Ishikawa (cell line): Measurements from ENCODE around the gene TRIM67.

ENCODE experiments used
- CEBPB ChIP-seq: IDR thresholded peaks from 2 replicates; pipeline ENCODE4 v1.6.1; 2012
- CREB1 ChIP-seq: IDR thresholded peaks from 2 replicates; pipeline ENCODE4 v1.6.1; 2012; ENCODE audit warnings: low read depth
- EGR1 ChIP-seq: IDR thresholded peaks from 2 replicates; pipeline ENCODE4 v1.6.1; 2012
- EP300 ChIP-seq: IDR thresholded peaks from 2 replicates; pipeline ENCODE4 v1.6.1; 2012; ENCODE audit warnings: borderline replicate concordance
- FOXM1 ChIP-seq: IDR thresholded peaks from 2 replicates; pipeline ENCODE4 v1.6.1; 2012; ENCODE audit warnings: low read depth, borderline replicate concordance
- NFIC ChIP-seq: IDR thresholded peaks from 2 replicates; pipeline ENCODE4 v1.6.1; 2012
- RAD21 ChIP-seq: IDR thresholded peaks from 2 replicates; pipeline ENCODE4 v1.6.1; 2012; ENCODE audit warnings: low read depth
- REST ChIP-seq: IDR thresholded peaks from 2 replicates; pipeline ENCODE4 v1.6.1; 2012; ENCODE audit warnings: low read depth, mild to moderate bottlenecking
- TAF1 ChIP-seq: IDR thresholded peaks from 2 replicates; pipeline ENCODE4 v1.6.1; 2012; ENCODE audit warnings: low read depth, mild to moderate bottlenecking
- TCF12 ChIP-seq: IDR thresholded peaks from 2 replicates; pipeline ENCODE4 v1.6.1; 2012; ENCODE audit warnings: low read depth
- TEAD4 ChIP-seq: IDR thresholded peaks from 2 replicates; pipeline ENCODE4 v1.6.1; 2012
- YY1 ChIP-seq: IDR thresholded peaks from 2 replicates; pipeline ENCODE4 v1.6.1; 2012; ENCODE audit warnings: low read depth
- ZBTB7A ChIP-seq: IDR thresholded peaks from 2 replicates; pipeline ENCODE4 v1.6.1; 2012; ENCODE audit warnings: low read depth
- TF ChIP-seq, protein P1 (sequence below): IDR thresholded peaks from 2 replicates; pipeline ENCODE4 v1.6.1; 2012
- TF ChIP-seq, protein P2 (sequence below): IDR thresholded peaks from 2 replicates; pipeline ENCODE4 v1.6.1; 2012

Gene TRIM67

DNA sequence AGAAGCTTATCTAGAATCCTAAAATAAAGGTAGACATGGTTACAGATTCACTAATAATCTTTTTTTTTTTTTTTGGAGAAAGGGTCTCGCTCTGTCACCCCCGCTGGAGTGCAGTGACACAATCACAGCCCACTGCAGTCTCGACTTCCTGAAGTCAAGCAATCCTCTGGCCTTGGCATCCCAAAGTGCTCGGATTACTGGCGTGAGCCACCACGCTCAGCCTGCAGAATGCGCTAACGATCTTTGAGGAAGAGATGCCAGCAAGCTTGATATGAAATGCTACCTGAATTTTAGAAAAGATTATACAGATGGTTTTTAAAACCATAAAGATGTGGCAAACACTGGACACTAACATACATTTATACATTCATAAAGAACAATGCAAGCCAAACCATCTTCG, 75.1 kb downstream of the TRIM67 start:
- TF ChIP-seq, protein P1, sequence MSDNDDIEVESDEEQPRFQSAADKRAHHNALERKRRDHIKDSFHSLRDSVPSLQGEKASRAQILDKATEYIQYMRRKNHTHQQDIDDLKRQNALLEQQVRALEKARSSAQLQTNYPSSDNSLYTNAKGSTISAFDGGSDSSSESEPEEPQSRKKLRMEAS, result no peak
- no peak for TF ChIP-seq TCF12
- TF ChIP-seq TEAD4, result no peak
- no peak for TF ChIP-seq NFIC
- TF ChIP-seq RAD21, result no peak
- no peak for TF ChIP-seq REST
- no peak for TF ChIP-seq FOXM1
- no peak for TF ChIP-seq EGR1
- no peak for TF ChIP-seq EP300
- no peak for TF ChIP-seq TAF1
- no peak for TF ChIP-seq CREB1
- TF ChIP-seq, protein P2, sequence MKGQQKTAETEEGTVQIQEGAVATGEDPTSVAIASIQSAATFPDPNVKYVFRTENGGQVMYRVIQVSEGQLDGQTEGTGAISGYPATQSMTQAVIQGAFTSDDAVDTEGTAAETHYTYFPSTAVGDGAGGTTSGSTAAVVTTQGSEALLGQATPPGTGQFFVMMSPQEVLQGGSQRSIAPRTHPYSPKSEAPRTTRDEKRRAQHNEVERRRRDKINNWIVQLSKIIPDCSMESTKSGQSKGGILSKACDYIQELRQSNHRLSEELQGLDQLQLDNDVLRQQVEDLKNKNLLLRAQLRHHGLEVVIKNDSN, result no peak
- TF ChIP-seq ZBTB7A, result no peak
- no peak for TF ChIP-seq YY1
- TF ChIP-seq CEBPB, result no peak

DNA sequence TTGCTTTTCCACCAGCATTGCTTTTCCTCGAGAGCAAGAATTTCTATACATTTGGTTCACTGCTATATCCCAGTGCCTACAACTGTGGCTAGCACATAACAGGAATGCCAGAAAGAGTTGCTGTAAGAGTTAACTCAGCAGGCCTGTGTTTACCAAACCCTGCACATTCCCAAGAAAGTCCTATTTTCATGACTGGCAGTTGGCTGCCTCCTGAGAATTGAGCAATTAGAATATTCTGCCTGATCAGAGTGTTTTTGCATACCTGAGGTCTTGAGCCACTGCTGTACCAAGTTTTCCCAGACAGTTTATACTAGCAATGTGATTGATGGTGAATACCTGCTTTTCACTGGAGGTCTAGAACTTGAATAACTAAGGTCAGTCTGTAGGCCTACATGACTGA, 76.4 kb downstream of the TRIM67 start:
- TF ChIP-seq TCF12, result no peak
- no peak for TF ChIP-seq YY1

- TF ChIP-seq YY1 (no peak), CEBPB (no peak), RAD21 (no peak), TEAD4 (no peak), ZBTB7A (no peak), NFIC (no peak), CREB1 (no peak)
- TF ChIP-seq, protein P1, result no peak
Measured at GRCh38 chr1:231240531-231240882, 78.6 kb downstream of the TRIM67 start.

DNA sequence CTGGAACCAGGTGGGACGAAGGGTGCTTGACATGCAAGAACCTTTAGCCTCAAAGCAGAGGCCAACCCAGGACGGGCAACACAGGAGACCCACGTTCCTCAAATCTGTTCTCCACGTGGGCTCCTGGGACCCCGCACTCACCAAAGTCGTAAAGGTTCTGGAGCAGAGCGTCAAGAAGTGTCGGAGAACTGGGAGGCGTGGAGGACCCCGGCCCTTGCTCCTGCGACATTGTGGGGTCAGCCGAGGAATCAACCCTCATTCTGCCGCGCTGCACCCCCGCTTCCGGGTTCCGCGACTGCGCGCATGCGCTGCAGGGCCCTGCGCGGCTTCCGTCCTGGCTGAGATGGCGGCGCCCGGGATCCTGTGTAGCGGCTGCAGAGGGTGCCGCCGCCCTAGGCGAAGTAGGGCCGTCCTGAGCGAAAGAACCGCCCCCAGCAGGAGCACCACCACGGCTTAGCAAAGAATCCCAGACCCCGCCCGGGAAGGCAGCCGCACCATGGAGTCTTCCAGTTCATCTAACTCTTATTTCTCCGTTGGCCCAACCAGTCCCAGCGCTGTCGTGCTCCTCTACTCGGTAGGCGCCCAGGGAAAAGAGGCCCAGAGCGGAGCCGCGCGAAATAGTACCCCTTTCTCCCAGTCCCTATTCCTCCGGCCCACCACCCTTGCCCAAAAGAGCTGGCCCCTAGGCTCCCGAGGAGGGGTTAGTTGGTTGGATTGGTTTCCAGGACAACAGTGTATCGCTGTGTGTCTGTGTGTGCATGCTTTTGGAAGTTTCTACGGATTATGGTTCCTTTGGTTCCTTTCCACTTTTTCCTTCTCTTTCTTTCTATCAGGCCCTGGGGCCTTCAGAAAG, 79.3 kb downstream of the TRIM67 start, which contains the start of gene GNPAT:
TSS of gene GNPAT (plus strand) at position 330 of the 853 bp plus-strand sequence. CDS start at position 497, 167 bp downstream.
- TF ChIP-seq ZBTB7A (no peak), FOXM1 (no peak), CEBPB (no peak), TEAD4 (no peak), TAF1 (peak; percentile 98), EP300 (peak; percentile 30; the same call in 1 of the 2 replicates), RAD21 (no peak), TCF12 (peak; percentile 63; the same call in 1 of the 2 replicates), CREB1 (no peak), EGR1 (peak; percentile 84), NFIC (no peak), YY1 (peak; percentile 95), REST (peak; percentile 33; the same call in 1 of the 2 replicates)
- TF ChIP-seq, protein P1, result peak; percentile 87
- TF ChIP-seq, protein P2, result peak; percentile 20; the same call in 1 of the 2 replicates

GRCh38 chr1:231241750-231242149, 79.9 kb downstream of the TRIM67 start:
- TF ChIP-seq CEBPB, result no peak
- TF ChIP-seq TCF12, result no peak
- TF ChIP-seq NFIC, result no peak; the same call in 1 of the 2 replicates
- TF ChIP-seq RAD21, result no peak
- no peak for TF ChIP-seq TAF1
- TF ChIP-seq REST, result no peak
- no peak for TF ChIP-seq CREB1
- no peak for TF ChIP-seq TEAD4
- TF ChIP-seq, protein P1, result no peak
- TF ChIP-seq ZBTB7A, result no peak
- no peak for TF ChIP-seq EGR1
- TF ChIP-seq FOXM1, result no peak
- TF ChIP-seq YY1, result no peak
- TF ChIP-seq EP300, result no peak
- TF ChIP-seq, protein P2, result no peak
